ENCODE measurements around the gene FRMD4B.

The FRMD4B gene

GRCh38 chr3:69178838-69179739, 206.8 kb downstream of the FRMD4B start:
- TF ChIP-seq, protein P1, sequence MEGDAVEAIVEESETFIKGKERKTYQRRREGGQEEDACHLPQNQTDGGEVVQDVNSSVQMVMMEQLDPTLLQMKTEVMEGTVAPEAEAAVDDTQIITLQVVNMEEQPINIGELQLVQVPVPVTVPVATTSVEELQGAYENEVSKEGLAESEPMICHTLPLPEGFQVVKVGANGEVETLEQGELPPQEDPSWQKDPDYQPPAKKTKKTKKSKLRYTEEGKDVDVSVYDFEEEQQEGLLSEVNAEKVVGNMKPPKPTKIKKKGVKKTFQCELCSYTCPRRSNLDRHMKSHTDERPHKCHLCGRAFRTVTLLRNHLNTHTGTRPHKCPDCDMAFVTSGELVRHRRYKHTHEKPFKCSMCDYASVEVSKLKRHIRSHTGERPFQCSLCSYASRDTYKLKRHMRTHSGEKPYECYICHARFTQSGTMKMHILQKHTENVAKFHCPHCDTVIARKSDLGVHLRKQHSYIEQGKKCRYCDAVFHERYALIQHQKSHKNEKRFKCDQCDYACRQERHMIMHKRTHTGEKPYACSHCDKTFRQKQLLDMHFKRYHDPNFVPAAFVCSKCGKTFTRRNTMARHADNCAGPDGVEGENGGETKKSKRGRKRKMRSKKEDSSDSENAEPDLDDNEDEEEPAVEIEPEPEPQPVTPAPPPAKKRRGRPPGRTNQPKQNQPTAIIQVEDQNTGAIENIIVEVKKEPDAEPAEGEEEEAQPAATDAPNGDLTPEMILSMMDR (IDR thresholded peaks at IDR 0.05) = no peak

DNA sequence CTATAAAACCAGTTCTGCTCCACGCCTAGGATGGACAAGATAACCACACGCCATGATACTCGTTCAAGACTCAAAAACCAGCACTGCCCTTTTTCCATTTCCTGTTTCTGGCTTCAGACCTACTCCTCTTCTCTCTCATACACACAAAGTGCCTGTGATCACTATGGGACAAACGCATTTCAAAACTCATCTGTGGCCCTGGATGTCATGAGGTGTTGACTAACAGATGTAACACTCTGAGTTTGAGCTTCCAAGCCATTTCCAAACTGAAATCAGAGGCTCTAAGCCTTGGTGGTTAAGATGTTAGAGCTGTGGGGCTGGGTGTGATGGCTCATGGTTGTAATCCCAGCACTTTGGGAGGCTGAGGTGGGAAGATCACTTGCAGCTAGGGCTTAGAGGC, 207.8 kb downstream of the FRMD4B start:
- TF ChIP-seq, protein P1 (IDR thresholded peaks at IDR 0.05) = no peak

GRCh38 chr3:69174871-69175737, 210.8 kb downstream of the FRMD4B start:
- TF ChIP-seq, protein P1 (IDR thresholded peaks at IDR 0.05) = no peak

GRCh38 chr3:69174445-69174844, 211.4 kb downstream of the FRMD4B start:
- TF ChIP-seq, protein P1 (IDR thresholded peaks at IDR 0.05) = no peak

DNA sequence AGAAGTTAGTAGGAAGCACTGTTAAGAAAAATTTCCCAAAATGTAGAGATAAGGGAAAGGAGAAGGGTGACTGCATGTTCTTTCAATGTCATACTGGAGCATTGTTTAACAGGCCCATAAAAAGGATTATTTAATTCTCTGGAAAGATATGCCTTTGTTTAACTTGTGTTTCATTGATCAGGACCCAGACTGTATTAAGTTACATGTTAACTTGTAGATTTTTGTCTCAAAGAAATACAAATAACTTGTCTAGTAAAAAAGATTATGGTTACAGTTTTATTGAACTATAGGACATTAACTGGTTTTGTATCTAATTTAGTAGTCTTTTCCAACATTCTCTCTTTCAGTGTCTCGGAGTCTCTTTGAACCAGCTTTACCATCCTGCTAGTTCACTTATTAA, 213.8 kb downstream of the FRMD4B start:
- TF ChIP-seq, protein P1 (IDR thresholded peaks at IDR 0.05) = no peak

GRCh38 chr3:69166446-69166845, 219.4 kb downstream of the FRMD4B start:
- TF ChIP-seq, protein P1 (IDR thresholded peaks at IDR 0.05) = no peak

DNA sequence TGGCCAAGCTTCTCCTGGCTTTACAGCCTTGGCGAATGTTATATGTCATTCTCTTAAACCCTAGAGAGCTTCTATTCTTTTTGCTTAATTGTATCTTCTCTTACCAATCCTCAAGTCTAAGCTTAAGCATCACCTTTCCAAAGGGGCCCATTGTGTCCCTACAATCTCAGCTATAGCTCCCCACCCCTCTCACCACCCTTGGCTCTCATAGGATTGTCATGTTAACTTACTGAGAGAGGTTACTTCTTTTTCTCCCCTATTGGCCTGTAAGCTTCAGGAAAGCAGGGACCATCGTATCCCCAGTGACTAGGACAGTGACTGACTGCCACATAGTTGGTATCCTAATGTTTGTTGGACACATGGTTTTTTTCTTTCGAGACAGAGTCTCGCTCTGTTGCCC, 220.1 kb downstream of the FRMD4B start:
- TF ChIP-seq, protein P1 (IDR thresholded peaks at IDR 0.05) = no peak

Data from LNCAP (cell line).